ENCODE data around the gene ARHGAP44.

Gene ARHGAP44

GRCh38 chr17:12899604-12900003 is 110.3 kb downstream of the ARHGAP44 start:
- DNase-seq, result no peak

- no peak for DNase-seq
These were observed 111.2 kb downstream of the ARHGAP44 start for GRCh38 chr17:12900474-12900873.

- no peak for DNase-seq
These were observed 112.7 kb downstream of the ARHGAP44 start for GRCh38 chr17:12902046-12902445.

GRCh38 chr17:12907477-12907876 is 118.2 kb downstream of the ARHGAP44 start:
- DNase-seq, result no peak

- DNase-seq, result no peak
These were observed 119.7 kb downstream of the ARHGAP44 start for GRCh38 chr17:12909046-12909445.

- no peak for DNase-seq
These were observed 120.2 kb downstream of the ARHGAP44 start for GRCh38 chr17:12909511-12909910.

GRCh38 chr17:12911239-12911638 is 121.9 kb downstream of the ARHGAP44 start:
- DNase-seq, result no peak

GRCh38 chr17:12917399-12917798 is 128.1 kb downstream of the ARHGAP44 start:
- no peak for DNase-seq

GRCh38 chr17:12918142-12918541 is 128.8 kb downstream of the ARHGAP44 start:
- no peak for DNase-seq

- DNase-seq, result no peak
These were observed 132.8 kb downstream of the ARHGAP44 start for GRCh38 chr17:12922120-12922519.

GRCh38 chr17:12924614-12925013 is 135.3 kb downstream of the ARHGAP44 start:
- DNase-seq, result no peak

- no peak for DNase-seq
These were observed 137.7 kb downstream of the ARHGAP44 start for GRCh38 chr17:12927001-12927400.

GRCh38 chr17:12927541-12928425 is 138.5 kb downstream of the ARHGAP44 start:
- DNase-seq, result peak; percentile 42

GRCh38 chr17:12928736-12929135 is 139.4 kb downstream of the ARHGAP44 start:
- no peak for DNase-seq

GRCh38 chr17:12936501-12936900 is 147.2 kb downstream of the ARHGAP44 start:
- DNase-seq, result no peak

GRCh38 chr17:12940699-12941098 is 151.4 kb downstream of the ARHGAP44 start:
- no peak for DNase-seq

GRCh38 chr17:12947047-12947446 is 157.7 kb downstream of the ARHGAP44 start:
- DNase-seq, result no peak

GRCh38 chr17:12952012-12952411 is 162.7 kb downstream of the ARHGAP44 start:
- DNase-seq, result no peak

- DNase-seq, result no peak
These were observed 163.9 kb downstream of the ARHGAP44 start for GRCh38 chr17:12953156-12953555.

GRCh38 chr17:12955521-12955920 is 166.2 kb downstream of the ARHGAP44 start:
- no peak for DNase-seq

- DNase-seq, result no peak
These were observed 169.5 kb downstream of the ARHGAP44 start for GRCh38 chr17:12958786-12959185.

- DNase-seq, result no peak
These were observed 170.1 kb downstream of the ARHGAP44 start for GRCh38 chr17:12959441-12959840.

GRCh38 chr17:12961655-12962054 is 172.4 kb downstream of the ARHGAP44 start:
- DNase-seq, result no peak

GRCh38 chr17:12963505-12963904 is 174.2 kb downstream of the ARHGAP44 start:
- DNase-seq, result no peak

- no peak for DNase-seq
These were observed 174.9 kb downstream of the ARHGAP44 start for GRCh38 chr17:12964162-12964561.

Measured in right hindlimb (tissue), 1 donor.